HG03175 (cell line): ENCODE data around the gene EML1.

Source experiments
- ATAC-seq: cut with Tn5 transposase; IDR thresholded peaks from one replicate; pipeline ENCODE4 v1.9.1; 2021; ENCODE audit warnings: mild to moderate bottlenecking, moderate library complexity; ENCODE audit not compliant: unreplicated experiment

Gene EML1

DNA sequence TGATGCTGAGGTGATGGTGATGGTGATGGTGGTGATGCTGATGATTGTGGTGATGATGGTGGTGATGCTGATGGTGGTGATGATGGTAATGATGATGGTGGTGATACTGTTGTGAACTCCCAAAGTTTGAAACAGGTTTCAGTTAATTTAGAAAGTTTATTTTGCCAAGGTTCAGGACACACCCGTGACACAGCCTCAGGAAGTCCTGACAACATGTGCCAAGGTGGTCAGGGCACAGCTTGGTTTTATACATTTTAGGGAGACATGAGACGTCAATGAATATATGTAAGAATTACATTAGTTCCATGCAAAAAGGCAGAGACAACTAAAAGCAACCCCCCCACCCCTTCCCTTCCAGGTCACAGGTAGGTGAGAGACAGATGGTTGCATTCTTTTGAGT, 159.2 kb downstream of the EML1 start:
- ATAC-seq = no peak

GRCh38 chr14:99955826-99956455, 162.7 kb downstream of the EML1 start:
- no peak for ATAC-seq

GRCh38 chr14:99958380-99958779, 165.2 kb downstream of the EML1 start:
- no peak for ATAC-seq

DNA sequence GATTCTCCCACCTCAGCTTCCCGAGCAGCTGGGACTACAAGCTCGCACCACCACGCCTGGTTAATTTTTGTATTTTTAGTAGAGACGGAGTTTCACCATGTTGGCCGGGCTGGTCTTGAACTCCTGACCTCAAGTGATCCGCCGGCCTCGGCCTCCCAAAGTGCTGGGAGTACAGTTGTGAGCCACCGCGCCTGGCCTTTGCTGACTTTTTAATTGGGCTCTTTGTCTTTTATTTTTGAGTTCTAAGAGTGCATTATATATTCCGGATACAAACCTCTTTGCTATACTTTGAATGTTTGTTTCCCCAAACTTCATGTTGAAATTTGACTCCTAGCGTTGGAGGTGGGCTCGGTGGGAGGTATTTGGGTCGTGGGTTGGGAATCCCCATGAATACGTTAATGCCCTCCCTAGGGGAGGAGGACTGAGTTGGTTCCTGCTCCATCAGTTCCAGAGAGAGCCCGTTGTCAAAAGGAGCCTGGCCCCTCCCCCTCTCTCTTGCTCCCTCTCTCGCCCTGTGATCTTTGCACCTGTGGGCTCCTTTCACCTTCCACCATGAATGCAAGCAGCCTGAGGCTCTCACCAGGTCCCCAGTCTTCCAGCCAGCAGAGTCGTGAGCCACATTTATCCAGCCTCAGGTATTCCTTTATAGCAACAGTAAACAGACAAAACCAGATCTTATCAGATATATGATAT, 168.8 kb downstream of the EML1 start:
- no peak for ATAC-seq

DNA sequence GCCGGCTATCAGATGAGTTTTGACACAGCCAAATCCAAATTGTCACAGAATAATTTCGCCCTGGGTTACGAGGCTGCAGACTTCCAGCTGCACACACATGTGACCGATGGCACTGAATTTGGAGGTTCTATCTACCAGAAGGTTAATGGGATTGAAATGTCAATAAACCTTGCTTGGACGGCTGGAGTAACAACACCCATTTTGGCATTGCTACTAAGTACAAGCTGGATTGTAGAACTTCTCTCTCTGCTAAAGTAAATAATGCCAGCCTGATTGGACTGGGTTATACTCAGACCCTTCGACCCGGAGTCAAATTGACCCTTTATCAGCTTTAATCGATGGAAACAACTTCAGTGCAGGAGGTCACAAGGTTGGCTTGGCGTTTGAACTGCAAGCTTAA, 171.8 kb downstream of the EML1 start:
- ATAC-seq = no peak

- no peak for ATAC-seq
Measured at GRCh38 chr14:99966037-99966835, 173.0 kb downstream of the EML1 start.

- ATAC-seq = no peak
Measured at GRCh38 chr14:99966912-99967311, 173.7 kb downstream of the EML1 start.

DNA sequence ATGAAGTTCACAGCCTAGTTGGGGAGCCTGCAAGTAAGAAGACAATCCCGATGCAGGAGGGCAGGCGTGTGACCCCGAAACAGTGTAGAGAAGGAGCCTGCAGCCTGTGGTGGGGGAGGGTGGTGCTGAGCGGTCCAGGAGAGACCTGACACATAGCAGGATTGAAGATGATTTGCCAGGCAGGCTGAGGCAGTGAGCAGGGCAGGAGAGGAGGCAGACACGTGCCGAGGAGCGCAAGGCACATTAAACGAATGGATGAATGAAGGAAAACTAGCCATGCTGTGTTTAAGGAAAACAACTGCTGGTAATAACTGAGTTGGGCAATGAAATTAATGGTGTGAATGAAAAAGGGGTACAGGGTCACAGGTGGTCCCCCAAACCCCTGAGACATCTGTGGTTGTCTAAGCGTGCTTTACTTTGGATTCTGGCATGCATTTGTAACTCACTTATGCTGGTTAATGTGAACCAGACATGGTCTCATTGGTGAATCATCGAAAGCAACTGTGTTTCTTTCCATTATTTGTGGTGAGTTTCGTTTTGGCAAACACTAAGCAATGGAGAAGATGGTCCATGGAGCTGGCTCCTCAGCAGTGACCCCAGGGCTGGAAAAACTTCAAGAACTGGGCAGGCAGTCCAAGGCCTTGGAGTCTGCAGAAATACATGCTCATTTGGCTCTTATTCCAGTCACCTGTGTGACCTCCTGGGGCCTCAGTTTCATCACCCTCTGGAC, 175.1 kb downstream of the EML1 start:
- ATAC-seq = no peak

- no peak for ATAC-seq
Measured at GRCh38 chr14:99968941-99969340, 175.7 kb downstream of the EML1 start.

GRCh38 chr14:99969673-99970322, 176.6 kb downstream of the EML1 start:
- ATAC-seq = no peak

- peak; percentile 77 for ATAC-seq
Measured at GRCh38 chr14:99971087-99971940, 178.1 kb downstream of the EML1 start.

- ATAC-seq = peak; percentile 23
Measured at GRCh38 chr14:99971941-99972747, 178.9 kb downstream of the EML1 start.

DNA sequence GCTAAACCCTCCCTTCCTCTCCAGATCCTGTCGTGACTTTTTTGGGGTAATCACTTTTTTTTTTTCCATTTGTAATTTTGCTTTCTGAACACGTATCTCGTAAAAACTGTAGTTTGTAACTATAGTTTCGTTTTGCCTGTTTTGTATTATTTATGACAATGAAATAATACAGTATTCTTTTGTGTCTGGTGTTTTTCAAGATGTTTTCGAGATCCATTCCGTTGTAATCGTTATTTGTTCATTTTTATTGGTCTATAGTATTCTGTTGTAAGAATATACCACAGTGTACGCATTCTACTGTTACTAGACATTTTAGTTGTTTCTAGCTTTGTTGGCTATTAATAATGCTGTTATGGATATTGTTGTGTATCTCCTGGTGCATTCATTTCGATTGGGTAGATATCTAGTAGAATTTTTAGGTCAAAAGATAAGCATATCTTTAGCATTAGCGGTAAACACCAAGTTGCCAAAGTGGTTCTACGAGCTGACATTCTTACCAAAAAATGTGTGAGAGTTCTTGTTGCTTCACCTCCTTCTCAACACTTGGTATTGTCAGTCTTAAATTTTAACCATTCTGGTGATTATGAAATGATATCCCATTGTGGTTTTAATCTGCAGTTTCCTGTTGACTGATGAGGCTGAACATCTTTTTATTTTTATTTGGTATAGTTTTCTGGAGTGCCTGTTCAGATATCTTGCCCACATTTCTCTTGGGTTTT, 179.7 kb downstream of the EML1 start:
- ATAC-seq = no peak

DNA sequence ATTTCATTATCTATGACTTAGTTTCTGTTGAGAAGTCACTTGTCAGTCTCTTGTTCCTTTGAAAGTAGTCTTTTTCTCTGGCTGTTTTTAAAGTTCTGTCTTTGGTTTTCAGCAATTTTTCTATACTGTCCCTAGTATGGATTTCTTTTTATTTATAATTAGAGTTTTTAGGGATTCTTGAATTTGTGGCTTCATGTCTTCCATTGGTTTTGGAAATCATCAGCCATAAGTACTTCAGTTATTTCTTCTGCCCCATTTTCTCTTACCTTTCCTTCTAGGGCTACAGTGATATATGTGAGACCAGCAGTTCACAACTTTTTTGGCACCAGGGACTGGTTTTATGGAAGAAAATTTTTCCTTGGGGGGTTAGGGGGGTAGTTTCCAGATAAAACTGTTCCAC, 182.0 kb downstream of the EML1 start:
- ATAC-seq = no peak

DNA sequence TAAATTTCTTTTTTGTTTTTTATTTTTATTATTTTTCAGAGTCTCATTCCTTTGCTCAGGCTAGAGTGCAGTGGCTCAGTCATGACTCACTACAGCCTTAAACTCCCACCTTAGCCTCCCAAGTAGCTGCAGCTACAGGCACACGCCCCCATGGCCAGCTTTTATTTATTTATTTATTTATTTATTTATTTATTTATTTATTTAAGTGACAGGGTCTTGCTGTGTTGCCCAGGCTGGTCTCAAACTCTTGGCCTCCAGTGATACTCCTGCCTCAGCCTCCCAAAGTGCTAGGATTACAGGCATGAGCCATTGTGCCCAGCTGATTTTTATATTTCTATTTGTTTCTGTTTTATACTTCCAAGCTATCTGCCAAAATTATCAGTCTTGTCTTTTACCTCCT, 182.8 kb downstream of the EML1 start:
- no peak for ATAC-seq

DNA sequence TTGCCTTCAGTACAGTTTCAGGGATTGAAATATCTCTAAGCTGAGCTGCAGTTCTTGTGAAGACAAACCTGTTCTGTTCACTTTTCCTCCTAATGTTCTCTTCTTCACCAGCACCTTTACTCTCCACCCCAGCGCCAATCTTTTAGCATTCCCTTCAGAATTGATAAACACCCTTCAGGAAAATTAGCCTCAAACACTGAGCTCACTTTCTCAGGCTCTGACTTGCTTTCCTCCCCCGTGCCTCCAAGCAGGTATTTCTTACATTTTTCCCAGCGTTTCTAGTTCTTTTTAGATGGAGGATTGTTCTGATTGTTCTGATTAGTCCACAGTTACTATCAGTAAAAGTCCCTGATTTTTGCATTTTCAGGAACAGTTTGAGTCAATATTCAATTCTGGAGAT, 183.5 kb downstream of the EML1 start:
- ATAC-seq = no peak

- no peak for ATAC-seq
Measured at GRCh38 chr14:99980299-99980698, 187.1 kb downstream of the EML1 start.

GRCh38 chr14:99981806-99982205, 188.6 kb downstream of the EML1 start:
- ATAC-seq = no peak
